GM12878 (cell line): ENCODE data around the gene ABR.

Source experiments
- CBX5 ChIP-seq: sonication (generic); IDR thresholded peaks from 2 replicates; pipeline ENCODE4 v1.6.1; 2016; ENCODE audit warnings: low read depth, moderate library complexity, mild to moderate bottlenecking, inconsistent platforms
- POLR2A ChIP-seq: IDR thresholded peaks from 2 replicates; pipeline ENCODE4 v1.6.1; 2011; ENCODE audit warnings: low read depth, mild to moderate bottlenecking, low read length
- POLR2AphosphoS5 ChIP-seq: IDR thresholded peaks from 2 replicates; pipeline ENCODE4 v1.6.1; 2011; ENCODE audit warnings: mild to moderate bottlenecking, low read length, inconsistent platforms
- TAF1 ChIP-seq: IDR thresholded peaks from 2 replicates; pipeline ENCODE4 v1.6.1; 2011; ENCODE audit warnings: mild to moderate bottlenecking, low read depth, low read length, borderline replicate concordance
- ZZZ3 ChIP-seq: IDR thresholded peaks from 2 replicates; pipeline ENCODE4 v1.6.1; 2011; ENCODE audit warnings: low read depth; ENCODE audit not compliant: control insufficient read depth, insufficient read length
- TF ChIP-seq, protein P1 (sequence below), 3 experiments: IDR thresholded peaks in 2 of 3; conservative IDR thresholded peaks in 1 of 3; 2 replicates each; pipeline ENCODE4 v1.5.1; 2011; ENCODE audit warnings: low read depth in 3 of 3, low read length in 3 of 3, mild to moderate bottlenecking in 3 of 3, control low read depth in 2 of 3, moderate library complexity in 2 of 3, inconsistent platforms in 1 of 3, mixed read lengths in 1 of 3; ENCODE audit not compliant: control insufficient read depth in 2 of 3, insufficient read depth in 1 of 3; ENCODE audit errors: extremely low read depth in 1 of 3

DNA sequence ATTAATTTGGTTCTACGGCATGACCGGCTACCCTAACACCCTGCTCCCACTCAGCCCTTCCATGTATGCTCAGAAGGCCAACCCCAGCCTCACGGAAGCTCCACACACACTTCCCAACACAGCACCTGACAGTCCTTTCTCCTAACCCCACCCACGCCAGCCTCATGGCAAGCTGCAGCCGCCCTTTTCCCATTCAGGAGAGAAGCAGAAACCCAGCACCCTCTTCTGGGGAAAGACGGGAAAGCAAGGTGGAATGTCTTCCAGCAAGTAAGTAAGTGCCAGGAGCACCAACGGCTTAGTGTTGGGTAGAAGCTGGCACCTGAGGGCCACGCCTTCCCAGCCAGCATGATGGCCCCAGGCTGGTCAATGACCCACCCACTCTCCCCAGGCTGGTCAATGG, 32.1 kb downstream of the ABR start:
- TF ChIP-seq TAF1 = no peak
- no peak for TF ChIP-seq CBX5
- no peak for TF ChIP-seq POLR2A
- TF ChIP-seq, protein P1, sequence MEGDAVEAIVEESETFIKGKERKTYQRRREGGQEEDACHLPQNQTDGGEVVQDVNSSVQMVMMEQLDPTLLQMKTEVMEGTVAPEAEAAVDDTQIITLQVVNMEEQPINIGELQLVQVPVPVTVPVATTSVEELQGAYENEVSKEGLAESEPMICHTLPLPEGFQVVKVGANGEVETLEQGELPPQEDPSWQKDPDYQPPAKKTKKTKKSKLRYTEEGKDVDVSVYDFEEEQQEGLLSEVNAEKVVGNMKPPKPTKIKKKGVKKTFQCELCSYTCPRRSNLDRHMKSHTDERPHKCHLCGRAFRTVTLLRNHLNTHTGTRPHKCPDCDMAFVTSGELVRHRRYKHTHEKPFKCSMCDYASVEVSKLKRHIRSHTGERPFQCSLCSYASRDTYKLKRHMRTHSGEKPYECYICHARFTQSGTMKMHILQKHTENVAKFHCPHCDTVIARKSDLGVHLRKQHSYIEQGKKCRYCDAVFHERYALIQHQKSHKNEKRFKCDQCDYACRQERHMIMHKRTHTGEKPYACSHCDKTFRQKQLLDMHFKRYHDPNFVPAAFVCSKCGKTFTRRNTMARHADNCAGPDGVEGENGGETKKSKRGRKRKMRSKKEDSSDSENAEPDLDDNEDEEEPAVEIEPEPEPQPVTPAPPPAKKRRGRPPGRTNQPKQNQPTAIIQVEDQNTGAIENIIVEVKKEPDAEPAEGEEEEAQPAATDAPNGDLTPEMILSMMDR (IDR thresholded peaks at IDR 0.05 in 2 of 3, conservative IDR thresholded peaks at IDR 0.05 in 1 of 3; ENCODE audit: control insufficient read depth in 2 of 3, extremely low read depth in 1 of 3, insufficient read depth in 1 of 3, low read depth in 3 of 3, low read length in 3 of 3) = no peak
- no peak for TF ChIP-seq POLR2AphosphoS5
- no peak for TF ChIP-seq ZZZ3
